ENCODE data around the gene DDHD1. TPM values are rescaled to one million over a fixed set of nuclear protein-coding genes. Genes with fewer than 3 reads are reported as not detected.

Gene DDHD1
- total RNA-seq, 4 donors from 2014 or later: 17.1 to 26.7 (median 23.3) TPM

DNA sequence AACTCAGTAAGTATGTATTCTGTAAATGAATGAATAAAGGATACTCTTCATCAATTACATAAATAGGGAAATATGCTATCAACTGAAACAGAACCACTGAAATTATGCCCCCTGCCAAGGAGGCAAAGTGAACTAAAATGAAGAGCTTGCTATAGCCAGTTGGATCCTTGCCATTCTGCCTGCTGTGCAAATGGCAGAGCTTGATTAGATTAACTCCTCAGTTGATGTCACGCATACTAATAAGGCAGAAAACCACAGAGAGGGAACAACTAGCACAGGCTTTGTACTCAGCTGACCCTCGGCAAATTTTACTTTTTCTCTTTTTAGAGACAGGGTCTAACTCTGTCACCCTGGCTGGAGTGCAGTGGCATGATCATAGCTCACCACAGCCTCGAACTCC lies 165.6 kb downstream of the DDHD1 start:
- Histone ChIP-seq H3K27me3 (no peaks in the 10 kb centered on the region), H3K4me3 (no peak overlapping the region), H3K9me3 (no peaks in the 10 kb centered on the region), H3K36me3 (no peaks in the 10 kb centered on the region), H3K4me1 (no peaks in the 10 kb centered on the region), H3K27ac (no peak overlapping the region)
- 37 to 44% methylated on average over 3 of the region's 3 CpGs for WGBS, 2 donors
- no peak for DNase-seq (ENCODE audit: low spot score in 2 of 2)
- TF ChIP-seq, protein P1, sequence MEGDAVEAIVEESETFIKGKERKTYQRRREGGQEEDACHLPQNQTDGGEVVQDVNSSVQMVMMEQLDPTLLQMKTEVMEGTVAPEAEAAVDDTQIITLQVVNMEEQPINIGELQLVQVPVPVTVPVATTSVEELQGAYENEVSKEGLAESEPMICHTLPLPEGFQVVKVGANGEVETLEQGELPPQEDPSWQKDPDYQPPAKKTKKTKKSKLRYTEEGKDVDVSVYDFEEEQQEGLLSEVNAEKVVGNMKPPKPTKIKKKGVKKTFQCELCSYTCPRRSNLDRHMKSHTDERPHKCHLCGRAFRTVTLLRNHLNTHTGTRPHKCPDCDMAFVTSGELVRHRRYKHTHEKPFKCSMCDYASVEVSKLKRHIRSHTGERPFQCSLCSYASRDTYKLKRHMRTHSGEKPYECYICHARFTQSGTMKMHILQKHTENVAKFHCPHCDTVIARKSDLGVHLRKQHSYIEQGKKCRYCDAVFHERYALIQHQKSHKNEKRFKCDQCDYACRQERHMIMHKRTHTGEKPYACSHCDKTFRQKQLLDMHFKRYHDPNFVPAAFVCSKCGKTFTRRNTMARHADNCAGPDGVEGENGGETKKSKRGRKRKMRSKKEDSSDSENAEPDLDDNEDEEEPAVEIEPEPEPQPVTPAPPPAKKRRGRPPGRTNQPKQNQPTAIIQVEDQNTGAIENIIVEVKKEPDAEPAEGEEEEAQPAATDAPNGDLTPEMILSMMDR (IDR thresholded peaks at IDR 0.05): no peak
- TF ChIP-seq POLR2A (IDR thresholded peaks at IDR 0.05) (no peak), EP300 (IDR thresholded peaks at IDR 0.05) (no peak)

DNA sequence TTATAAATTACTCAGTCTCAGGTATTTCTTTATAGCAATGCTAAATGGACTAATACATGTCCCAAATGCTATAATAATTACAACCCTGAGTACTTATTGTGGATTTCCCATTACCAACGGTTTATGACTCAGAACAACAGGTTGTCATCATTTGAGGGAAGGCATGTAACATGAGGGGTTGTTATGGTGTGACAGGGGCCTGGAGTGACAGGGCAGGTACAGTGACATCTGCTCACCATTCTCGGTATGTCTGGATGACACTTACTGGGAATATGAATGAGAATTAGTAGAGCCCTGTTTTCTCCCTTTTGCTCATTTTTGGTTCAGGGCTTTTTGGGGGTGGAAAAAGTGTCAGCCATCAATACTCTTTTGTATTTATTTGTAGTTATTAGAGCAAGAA lies 166.1 kb downstream of the DDHD1 start:
- TF ChIP-seq POLR2A (IDR thresholded peaks at IDR 0.05) (no peak), EP300 (IDR thresholded peaks at IDR 0.05) (no peak)
- TF ChIP-seq, protein P1 (IDR thresholded peaks at IDR 0.05): no peak
- no peaks in the 10 kb centered on the region for H3K36me3 ChIP-seq
- no peaks in the 10 kb centered on the region for H3K27me3 ChIP-seq
- H3K9me3 ChIP-seq: no peaks in the 10 kb centered on the region
- 31 to 32% methylated on average over 2 of the region's 2 CpGs for WGBS, 2 donors
- no peak for DNase-seq (ENCODE audit: low spot score in 2 of 2)
- no peaks in the 10 kb centered on the region for H3K4me1 ChIP-seq
- no peak overlapping the region for H3K4me3 ChIP-seq
- no peak overlapping the region for H3K27ac ChIP-seq

Small RNA genes lying within 50 kb of the gene (small RNA-seq; reads per million reads assigned to genes)
- gene AL352979.1: not detected

Other genes starting within 250 kb of the DDHD1 start
- gene FERMT2, start 202.3 kb downstream of the DDHD1 start, total RNA-seq: 100 to 1,000 TPM; 116 to 165 (median 146) TPM